HepG2 (cell line): Measurements from ENCODE around the gene UBE2M. TPM values are rescaled to one million over a fixed set of nuclear protein-coding genes. Genes with fewer than 3 reads are reported as not detected.

ENCODE experiments used
- ATAC-seq: fragments of 200-7000 bp; cut with Tn5 transposase; 3 replicates; pipeline ENCODE4 v1.9.1; 2020; ENCODE audit warnings: mild to moderate bottlenecking, moderate library complexity
- BruUV-seq: library from RNA; stranded (reverse); fragments of 400-500 nt; replicated peaks from 2 replicates; lab custom pipeline; 2021; lab: Mats Ljungman, UMichigan
- CTCF ChIA-PET: fragments of 300-600 bp; formaldehyde crosslinking; extraction: SDS; loops from one replicate; lab custom pipeline; 2021; ENCODE audit warnings: low total read pairs, inconsistent platforms, low intra/inter-chr PET ratio; lab: Yijun Ruan, JAX
- POLR2A ChIA-PET: fragments of 350-600 bp; sonication (Branson Sonifier 250); formaldehyde crosslinking; loops from one replicate; lab custom pipeline; 2020; ENCODE audit warnings: antibody characterized with exemption, inconsistent platforms; lab: Yijun Ruan, JAX
- DNase-seq: peaks from one replicate; pipeline ENCODE4 v3.0.0-alpha.2; 2015; ENCODE audit warnings: low spot score
- FAIRE-seq: peaks from 3 replicates; lab custom pipeline; 2011; peaks lifted over from hg19 to GRCh38; lab: Jason Lieb, UNC
- H2AFZ ChIP-seq: one replicate; pipeline ENCODE4 v1.6.1; 2011; ENCODE audit warnings: low read length, inconsistent platforms
- H3K27ac ChIP-seq: fragments of 300-600 bp; 3 replicates; pipeline ENCODE4 v1.8.0; 2011; ENCODE audit warnings: mixed run types, mild to moderate bottlenecking, mixed read lengths, low read length, inconsistent platforms; ENCODE audit not compliant: insufficient read depth; ENCODE audit errors: extremely low read length
- H3K27me3 ChIP-seq, 2 experiments: fragments of 200-600 bp in 1 of 2; 2 replicates in 1 of 2; 3 replicates in 1 of 2; pipeline versions ENCODE4 v1.6.0 to v1.8.0; 2011; ENCODE audit warnings: low read length in 2 of 2, mild to moderate bottlenecking in 2 of 2, moderate library complexity in 2 of 2, inconsistent platforms in 1 of 2; ENCODE audit not compliant: insufficient read depth in 2 of 2, control insufficient read depth in 1 of 2
- H3K36me3 ChIP-seq, 2 experiments: fragments of 200-600 bp in 1 of 2; replicated peaks in 1 of 2; 2 replicates in 1 of 2; 3 replicates in 1 of 2; pipeline versions ENCODE4 v1.5.1 to v1.8.0; 2011; ENCODE audit warnings: low read length in 2 of 2, inconsistent platforms in 1 of 2; ENCODE audit not compliant: insufficient read depth in 2 of 2, control insufficient read depth in 1 of 2
- H3K4me1 ChIP-seq: 2 replicates; pipeline ENCODE4 v1.5.1; 2012; ENCODE audit warnings: low read length, inconsistent platforms; ENCODE audit not compliant: insufficient read depth
- H3K4me2 ChIP-seq: 2 replicates; pipeline ENCODE4 v1.6.0; 2011; ENCODE audit warnings: low read depth, low read length, inconsistent platforms
- H3K4me3 ChIP-seq, 3 experiments: fragments of 200-600 bp in 1 of 3; sonication (generic), shearing (Covaris generic) in 1 of 3; replicated peaks in 1 of 3; 2 replicates each; pipeline ENCODE4 v1.5.1; 2011 to 2016; ENCODE audit warnings: low read length in 3 of 3, inconsistent platforms in 2 of 3, low read depth in 2 of 3, mild to moderate bottlenecking in 2 of 3, control low read depth in 1 of 3, mixed read lengths in 1 of 3; ENCODE audit not compliant: insufficient read depth in 1 of 3
- H3K79me2 ChIP-seq: one replicate; pipeline ENCODE4 v1.6.1; 2011; ENCODE audit warnings: low read length, inconsistent platforms; ENCODE audit not compliant: insufficient read depth
- H3K9ac ChIP-seq: 2 replicates; pipeline ENCODE4 v1.6.0; 2011; ENCODE audit warnings: mild to moderate bottlenecking, low read depth, low read length, inconsistent platforms; ENCODE audit not compliant: insufficient read depth
- H3K9me3 ChIP-seq: 2 replicates; pipeline ENCODE4 v1.5.1; 2012; ENCODE audit warnings: mild to moderate bottlenecking, low read length
- H4K20me1 ChIP-seq: 2 replicates; pipeline ENCODE4 v1.6.0; 2011; ENCODE audit warnings: inconsistent platforms, mild to moderate bottlenecking, low read length, moderate library complexity; ENCODE audit not compliant: insufficient read depth
- ELF4 ChIP-seq: sonication (generic); formaldehyde crosslinking; IDR thresholded peaks from 2 replicates; pipeline ENCODE4 v1.5.0; 2020; ENCODE audit warnings: missing genetic modification reagents, mild to moderate bottlenecking, moderate library complexity, borderline replicate concordance
- LRRFIP1 ChIP-seq: sonication (generic); formaldehyde crosslinking; conservative IDR thresholded peaks from 2 replicates; pipeline ENCODE4 v1.4.0; 2020; ENCODE audit warnings: missing genetic modification reagents
- TRIM24 ChIP-seq: sonication (generic); formaldehyde crosslinking; IDR thresholded peaks from 2 replicates; pipeline ENCODE4 v1.8.0; 2022; ENCODE audit warnings: mild to moderate bottlenecking, missing genetic modification reagents
- ZNF740 ChIP-seq: sonication (generic); formaldehyde crosslinking; IDR thresholded peaks from 2 replicates; pipeline ENCODE4 v1.4.0; 2020; ENCODE audit warnings: missing genetic modification reagents
- WGBS: methylation state at CpG from one replicate; pipeline ENCODE4 v1.1.6; 2017; ENCODE audit warnings: low lambda C conversion rate; 5-methylcytosine and 5-hydroxymethylcytosine counted together
- in situ Hi-C: cut with HindIII; loops from 2 replicates; pipeline ENCODE4 v1.10.0; 2017; ENCODE audit warnings: low pct_unique_long_range_greater_than_20kb; ENCODE audit not compliant: extremely low pct_ligation_motif_present
- intact Hi-C: fragments of 100-400 bp; cut with micrococcal nuclease; formaldehyde crosslinking; loops from one replicate; pipeline ENCODE4 v1.10.0; 2022; ENCODE audit not compliant: unreplicated experiment
- polyA plus RNA-seq, 8 experiments: library from polyadenylated mRNA; depleted of rRNA in 3 of 8; stranded (reverse) in 7 of 8; unstranded in 1 of 8; fragments of >200 nt; fragmentation: Illumina TruSeq in 4 of 8; extraction: Trizol in 4 of 8; gene quantifications; 2 replicates each; pipeline versions ENCODE4 v1.2.1 to v1.2.3, GENCODE V29; 2011 to 2016; ENCODE audit warnings: low read depth in 4 of 8, missing spikeins in 1 of 8, mixed read lengths in 1 of 8; ENCODE audit not compliant: insufficient read depth in 1 of 8
- total RNA-seq, 5 experiments: library from RNA; depleted of rRNA; stranded (reverse); fragments of >200 nt; fragmentation: Illumina TruSeq; extraction: Trizol; gene quantifications; 2 replicates each; pipeline ENCODE4 v1.2.3, GENCODE V29; 2016; ENCODE audit warnings: low read depth in 1 of 5

UBE2M gene
- total and polyA plus RNA-seq, 2 of the 13 experiments (the other 11 are each of a cell fraction or from before 2014, with no cell fraction given): 36.2 to 50.3 TPM

DNA sequence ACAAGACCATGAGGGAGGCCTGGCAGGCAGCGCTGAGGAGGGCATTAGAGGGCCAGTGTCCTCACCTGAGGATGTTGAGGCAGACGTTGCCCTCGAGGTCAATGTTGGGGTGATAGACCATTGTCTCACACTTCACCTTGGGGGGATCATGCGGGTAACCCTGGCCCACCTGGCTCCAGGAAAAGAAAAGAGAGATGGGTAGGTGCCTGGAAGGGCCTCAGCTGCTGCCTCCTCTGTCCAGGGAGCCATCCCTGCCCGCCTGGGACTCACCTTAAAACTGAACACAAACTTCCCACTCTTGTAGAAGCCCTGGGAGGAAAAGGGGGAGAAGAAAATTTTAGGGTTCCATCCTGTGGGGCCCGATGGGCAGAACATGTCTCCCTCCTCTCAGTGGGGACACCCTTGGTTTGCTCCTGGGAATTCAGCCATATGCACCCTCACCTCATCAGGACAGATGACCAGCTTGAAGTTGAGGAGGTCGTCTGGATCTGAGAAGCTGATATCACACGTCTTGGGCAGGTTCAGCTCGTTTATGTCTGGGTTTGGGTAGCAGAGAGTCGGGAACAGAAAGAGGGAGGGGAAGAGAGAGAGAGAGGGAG lies 1.7 kb downstream of the UBE2M start:
- BruUV-seq: no TSS peak
- H3K36me3 ChIP-seq: peaks cover 9 to 18% of the 10 kb centered on the region in 2 experiments
- H3K79me2 ChIP-seq: peaks cover 34% of the 10 kb centered on the region
- H4K20me1 ChIP-seq: no peaks in the 10 kb centered on the region
- H3K27me3 ChIP-seq: no peaks in the 10 kb centered on the region
- FAIRE-seq: no peak
- CTCF ChIA-PET: no interaction called here
- H3K9ac ChIP-seq: peak overlapping the region; percentile 98
- H3K27ac ChIP-seq: no peak overlapping the region
- 63% methylated on average over 7 of the region's 10 CpGs for WGBS
- H3K4me1 ChIP-seq: peaks cover 43% of the 10 kb centered on the region
- peak overlapping the region; percentile 92 for H3K4me2 ChIP-seq
- no peak for ATAC-seq
- no peak for TF ChIP-seq LRRFIP1 (CRISPR knock-in tag)
- TF ChIP-seq, all 625 proteins: peak for 0
- Histone ChIP-seq H2AFZ (no peak overlapping the region), H3K4me3 (peak overlapping the region; percentile 81 to 84 (median 84); a peak in 5 of 6 replicates), H3K9me3 (no peaks in the 10 kb centered on the region)
- in situ Hi-C loops (no loop called here), intact Hi-C loops (no loop called here)
- POLR2A ChIA-PET: interaction anchor here (0.7 kb wide), 1 partner anchor 13 kb away, joined by 4 read pairs; the partner anchor contains the start of gene TRIM28
- DNase-seq: no peak

GRCh38 chr19:58555920-58556621 lies 2.3 kb downstream of the UBE2M start:
- FAIRE-seq: no peak
- intact Hi-C loops (no loop called here), in situ Hi-C loops (no loop called here)
- H4K20me1 ChIP-seq: 0 out of 2 replicates have a peak, but pooled peaks cover 5% of the 10 kb centered on the region
- CTCF ChIA-PET: no interaction called here
- BruUV-seq: no TSS peak
- no peaks in the 10 kb centered on the region for H3K9me3 ChIP-seq
- H3K9ac ChIP-seq: peak overlapping the region; percentile 98; the same call in 1 of the 2 replicates
- H3K4me2 ChIP-seq: 0 out of 2 replicates have a peak overlapping the region, but pooled peaks have one; percentile 92
- peaks cover 43% of the 10 kb centered on the region for H3K4me1 ChIP-seq
- ATAC-seq: no peak
- peaks cover 9 to 25% of the 10 kb centered on the region in 2 experiments for H3K36me3 ChIP-seq
- H3K27me3 ChIP-seq: no peaks in the 10 kb centered on the region
- POLR2A ChIA-PET: interaction anchor here (1.2 to 3.5 kb wide), 4 partner anchors 12 to 44 kb away, joined by 4 to 58 read pairs (median 18); partner anchors contain the start of genes SLC27A5, TRIM28 and ZBTB45
- H3K27ac ChIP-seq: no peak overlapping the region
- H3K4me3 ChIP-seq: no peak overlapping the region
- 97% methylated on average over 16 of the region's 16 CpGs for WGBS
- no peak overlapping the region for H2AFZ ChIP-seq
- no peak for TF ChIP-seq ZNF740 (CRISPR knock-in tag)
- no peak for TF ChIP-seq ELF4 (CRISPR knock-in tag)
- TF ChIP-seq TRIM24 (CRISPR knock-in tag): no peak
- DNase-seq: no peak
- peaks cover 34% of the 10 kb centered on the region for H3K79me2 ChIP-seq
